Measurements from ENCODE around the gene ZNF804B. TPM values are rescaled to one million over a fixed set of nuclear protein-coding genes. Genes with fewer than 3 reads are reported as not detected.
"Not testable (repeated sequence)": the region's sequence is repeated elsewhere in the genome, so short reads cannot be mapped to it uniquely, and the experiment has no call there.

Gene ZNF804B
- total and polyA plus RNA-seq, 2 of the 4 experiments (the other 2 are of a cell fraction), result not detected

DNA sequence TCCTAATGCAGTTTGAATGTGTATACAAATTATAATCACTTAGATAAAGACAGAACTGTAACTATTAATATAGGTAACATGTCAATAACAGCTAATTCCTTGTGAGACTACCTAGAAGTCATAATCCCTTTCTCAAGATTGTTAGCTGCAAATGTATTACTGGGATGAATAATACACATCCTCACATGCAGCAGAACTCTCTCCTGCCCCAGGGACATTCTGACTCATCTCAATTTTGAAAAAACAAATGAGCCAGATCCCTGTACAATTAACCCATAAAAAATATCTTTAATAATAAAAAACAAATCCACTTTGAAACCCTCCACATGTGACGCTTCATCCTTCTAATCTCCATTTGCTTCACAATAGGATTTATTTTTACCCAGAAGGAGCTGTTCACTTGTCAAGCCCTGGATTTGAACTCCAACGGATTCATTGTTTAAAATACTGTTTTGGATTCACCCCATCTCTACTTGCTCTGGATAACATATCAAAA, 464.4 kb downstream of the ZNF804B start:
- Histone ChIP-seq H4K5ac (ENCODE audit: low read depth, low read length) (no peak overlapping the region), H3K79me1 (ENCODE audit: low read depth in 1 of 2, low read length in 2 of 2) (no peaks in the 10 kb centered on the region), H3K4me3 (ENCODE audit: insufficient read depth, low read depth, low read length) (no peak overlapping the region), H4K20me1 (ENCODE audit: insufficient read depth, low read length) (no peaks in the 10 kb centered on the region), H4K91ac (ENCODE audit: insufficient read depth, low read depth, low read length) (no peak overlapping the region), H3K4ac (ENCODE audit: low read depth, low read length) (no peak overlapping the region), H2BK20ac (ENCODE audit: low read depth, low read length) (no peak overlapping the region), H2AFZ (replicated peaks; ENCODE audit: low read length, poor library complexity) (no peak overlapping the region), H3K9ac (ENCODE audit: low read depth, low read length) (no peak overlapping the region), H3K14ac (replicated peaks; ENCODE audit: low read depth, low read length) (no peak overlapping the region), H3K4me1 (ENCODE audit: control insufficient read depth, insufficient read depth, low read length) (no peaks in the 10 kb centered on the region), H3K27me3 (ENCODE audit: control insufficient read depth, insufficient read depth, low read length) (no peaks in the 10 kb centered on the region), H2BK120ac (ENCODE audit: low read depth, low read length) (no peak overlapping the region), H3K18ac (ENCODE audit: low read depth, low read length) (no peak overlapping the region), H2AK5ac (ENCODE audit: low read depth, low read length) (no peak overlapping the region), H4K8ac (ENCODE audit: low read depth in 2 of 2, low read length in 2 of 2) (no peak overlapping the region), H2AK9ac (replicated peaks; ENCODE audit: low read depth, low read length, poor library complexity) (no peak overlapping the region), H3K9me1 (ENCODE audit: insufficient read depth, low read length) (no peaks in the 10 kb centered on the region), H3K4me2 (ENCODE audit: low read depth, low read length) (no peak overlapping the region), H3K27ac (ENCODE audit: insufficient read depth, low read length) (no peak overlapping the region), H2BK15ac (ENCODE audit: low read depth, low read length) (no peak overlapping the region), H2BK5ac (ENCODE audit: low read depth, low read length, poor library complexity, severe bottlenecking) (no peak overlapping the region), H3K9me3 (ENCODE audit: control insufficient read depth, insufficient read depth, low read length) (peaks cover 1% of the 10 kb centered on the region; the same call in 1 of the 2 replicates), H3K56ac (ENCODE audit: extremely low read depth, insufficient read depth, low read length) (no peak overlapping the region), H3K23ac (ENCODE audit: low read depth, low read length) (no peak overlapping the region), H3K36me3 (ENCODE audit: control insufficient read depth, insufficient read depth, low read length) (no peaks in the 10 kb centered on the region)
- POLR2A ChIA-PET (ENCODE audit: unreplicated experiment), result no interaction called here
- in situ Hi-C loops (cut with MboI; ENCODE audit: low sequenced_read_pairs), result no loop called here
- DNase-seq, result no peak
- intact Hi-C loops (cut with micrococcal nuclease), result loop anchor here (10.0 kb wide), 1 partner anchor 99 kb away; no protein-coding TSS in a partner anchor
- dilution Hi-C loops (cut with HindIII; ENCODE audit: low sequenced_read_pairs, unreplicated experiment), result no loop called here
- TF ChIP-seq MXI1 (IDR thresholded peaks at IDR 0.05; ENCODE audit: borderline replicate concordance, low read depth, low read length) (no peak), CEBPB (IDR thresholded peaks at IDR 0.05; ENCODE audit: low read depth, low read length) (no peak), FOS (IDR thresholded peaks at IDR 0.05; ENCODE audit: low read depth, low read length) (no peak), MAFK (IDR thresholded peaks at IDR 0.05; ENCODE audit: low read depth, low read length) (no peak), BHLHE40 (IDR thresholded peaks at IDR 0.05; ENCODE audit: low read depth, low read length) (no peak), NFE2L2 (IDR thresholded peaks at IDR 0.05; ENCODE audit: low read depth, low read length) (no peak)
- WGBS, 2 experiments (ENCODE audit: extremely low coverage in 2 of 2, insufficient read length in 1 of 2), result 100% methylated on average over 1 of the region's 2 CpGs; no CpG with 5 or more reads in 1 of the 2 experiments
- no TSS peak for BruUV-seq (replicated peaks)
- CTCF ChIA-PET, result no interaction called here
- ATAC-seq (ENCODE audit: low read depth), result no peak

DNA sequence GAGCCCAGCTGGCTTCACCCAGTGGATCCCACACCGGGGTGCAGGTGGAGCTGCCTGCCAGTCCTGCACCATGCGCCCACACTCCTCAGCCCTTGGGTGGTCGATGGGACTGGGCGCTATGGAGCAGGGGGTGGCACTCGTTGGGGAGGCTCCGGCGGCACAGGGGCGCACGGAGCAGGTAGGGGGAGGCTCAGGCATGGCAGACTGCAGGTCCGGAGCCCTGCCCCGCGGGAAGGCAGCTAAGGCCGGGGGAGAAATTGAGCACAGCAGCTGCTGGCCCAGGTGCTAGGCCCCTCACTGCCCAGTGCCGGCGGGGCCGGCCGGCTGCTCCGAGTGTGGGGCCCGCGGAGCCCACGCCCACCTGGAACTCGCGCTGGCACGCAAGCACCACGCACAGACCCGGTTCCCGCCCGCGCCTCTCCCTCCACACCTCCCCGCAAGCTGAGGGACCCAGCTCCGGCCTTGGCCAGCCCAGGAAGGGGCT, 469.2 kb downstream of the ZNF804B start:
- H3K14ac ChIP-seq (replicated peaks; ENCODE audit: low read depth, low read length); H2AFZ ChIP-seq (replicated peaks; ENCODE audit: low read length, poor library complexity); H2AK5ac ChIP-seq (ENCODE audit: low read depth, low read length); H3K9ac ChIP-seq (ENCODE audit: low read depth, low read length); H3K4ac ChIP-seq (ENCODE audit: low read depth, low read length); in situ Hi-C loops (cut with MboI; ENCODE audit: low sequenced_read_pairs); H3K56ac ChIP-seq (ENCODE audit: extremely low read depth, insufficient read depth, low read length); H3K27me3 ChIP-seq (ENCODE audit: control insufficient read depth, insufficient read depth, low read length); H3K9me1 ChIP-seq (ENCODE audit: insufficient read depth, low read length); H2BK120ac ChIP-seq (ENCODE audit: low read depth, low read length); H2BK5ac ChIP-seq (ENCODE audit: low read depth, low read length, poor library complexity, severe bottlenecking); H3K4me2 ChIP-seq (ENCODE audit: low read depth, low read length); H3K4me3 ChIP-seq (ENCODE audit: insufficient read depth, low read depth, low read length); H3K9me3 ChIP-seq (ENCODE audit: control insufficient read depth, insufficient read depth, low read length); H2BK15ac ChIP-seq (ENCODE audit: low read depth, low read length); POLR2A ChIA-PET (ENCODE audit: unreplicated experiment); H3K18ac ChIP-seq (ENCODE audit: low read depth, low read length); CTCF ChIA-PET; BruUV-seq (replicated peaks); dilution Hi-C loops (cut with HindIII; ENCODE audit: low sequenced_read_pairs, unreplicated experiment); H3K27ac ChIP-seq (ENCODE audit: insufficient read depth, low read length); H4K8ac ChIP-seq (ENCODE audit: low read depth in 2 of 2, low read length in 2 of 2); H2BK20ac ChIP-seq (ENCODE audit: low read depth, low read length); H3K36me3 ChIP-seq (ENCODE audit: control insufficient read depth, insufficient read depth, low read length); ATAC-seq (ENCODE audit: low read depth); H4K5ac ChIP-seq (ENCODE audit: low read depth, low read length); H3K23ac ChIP-seq (ENCODE audit: low read depth, low read length); H4K20me1 ChIP-seq (ENCODE audit: insufficient read depth, low read length); H4K91ac ChIP-seq (ENCODE audit: insufficient read depth, low read depth, low read length); H3K79me1 ChIP-seq (ENCODE audit: low read depth in 1 of 2, low read length in 2 of 2); H3K4me1 ChIP-seq (ENCODE audit: control insufficient read depth, insufficient read depth, low read length); H2AK9ac ChIP-seq (replicated peaks; ENCODE audit: low read depth, low read length, poor library complexity); DNase-seq: not testable (repeated sequence)
- no CpG with 5 or more reads among the region's 31 CpGs for WGBS, 2 experiments (ENCODE audit: extremely low coverage in 2 of 2, insufficient read length in 1 of 2)
- intact Hi-C loops (cut with micrococcal nuclease), result loop anchor here (10.0 kb wide), 1 partner anchor 104 kb away; no protein-coding TSS in a partner anchor
